ENCODE data around the gene HS6ST3. TPM values are rescaled to one million over a fixed set of nuclear protein-coding genes. Genes with fewer than 3 reads are reported as not detected.

HS6ST3 gene
- total RNA-seq, 1 experiment from 2014 or later = not detected

DNA sequence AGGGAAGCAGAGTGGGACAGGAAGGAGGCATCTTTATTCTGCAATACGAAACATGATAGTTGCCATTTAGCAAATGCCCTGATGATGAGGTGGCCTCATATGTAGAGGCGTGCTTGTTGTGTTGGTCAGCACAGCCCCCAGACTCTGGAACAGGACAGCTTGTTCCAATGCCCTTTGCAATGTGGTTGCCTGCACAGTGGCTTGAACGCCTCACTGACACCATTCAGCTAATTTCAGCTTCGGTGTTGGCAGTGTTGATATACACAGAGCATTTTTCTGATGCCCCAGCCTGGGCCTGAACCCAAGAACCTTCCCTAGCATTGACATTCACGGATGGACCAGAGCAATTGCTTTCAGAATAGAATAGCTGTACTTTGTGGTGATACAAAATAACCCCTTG lies 133.3 kb downstream of the HS6ST3 start:
- H3K9me3 ChIP-seq = no peaks in the 10 kb centered on the region
- DNase-seq = no peak
- H3K4me3 ChIP-seq = no peak overlapping the region

DNA sequence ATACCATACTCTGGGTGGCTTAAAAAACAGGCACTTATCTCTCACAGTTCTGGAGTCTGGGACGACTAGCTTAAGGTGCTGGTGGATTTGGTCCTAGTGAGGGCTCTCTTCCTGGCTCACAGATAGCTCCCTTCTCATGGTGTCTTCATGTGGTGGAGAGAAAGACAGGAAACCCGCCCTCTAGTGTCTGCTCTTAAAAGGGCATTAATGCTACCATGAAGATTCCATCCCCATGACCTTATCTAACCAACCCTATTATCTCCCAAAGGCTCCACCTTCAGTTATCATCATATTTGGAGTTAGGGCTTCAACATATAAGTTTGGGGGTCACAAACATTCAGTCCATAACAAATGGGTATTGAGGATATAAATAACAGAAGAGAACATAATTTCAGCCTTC lies 139.4 kb downstream of the HS6ST3 start:
- no peaks in the 10 kb centered on the region for H3K27me3 ChIP-seq
- H3K36me3 ChIP-seq = no peaks in the 10 kb centered on the region
- no peak for DNase-seq

More for the DNA sequence above, 133.3 kb downstream of the HS6ST3 start:
- no peaks in the 10 kb centered on the region for H3K27me3 ChIP-seq
- no peaks in the 10 kb centered on the region for H3K36me3 ChIP-seq

DNA sequence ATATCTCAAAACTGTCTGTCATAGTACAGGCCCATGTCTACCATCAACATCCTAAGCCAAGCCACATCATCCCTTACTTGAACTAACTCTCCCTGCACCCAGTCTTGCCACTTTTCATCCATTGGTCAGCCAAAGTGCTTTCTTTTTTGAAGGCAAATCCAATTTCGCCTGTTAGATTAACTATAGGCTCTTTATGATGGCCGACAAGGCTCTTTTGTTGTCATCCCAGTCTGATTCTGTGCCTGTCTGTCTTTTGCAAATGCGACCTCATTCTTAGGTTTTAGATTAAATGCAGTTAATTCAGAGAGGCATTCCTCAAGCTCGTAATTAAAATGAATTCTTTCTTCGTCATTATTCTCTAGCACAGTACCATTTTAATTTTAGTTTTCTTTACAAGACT lies 148.3 kb downstream of the HS6ST3 start:
- no peaks in the 10 kb centered on the region for H3K36me3 ChIP-seq
- no peak for DNase-seq
- H3K9me3 ChIP-seq = no peaks in the 10 kb centered on the region
- no peak overlapping the region for H3K4me3 ChIP-seq
- no peaks in the 10 kb centered on the region for H3K27me3 ChIP-seq

More for the DNA sequence above, 139.4 kb downstream of the HS6ST3 start:
- Histone ChIP-seq H3K4me3 (no peak overlapping the region), H3K9me3 (no peaks in the 10 kb centered on the region)

DNA sequence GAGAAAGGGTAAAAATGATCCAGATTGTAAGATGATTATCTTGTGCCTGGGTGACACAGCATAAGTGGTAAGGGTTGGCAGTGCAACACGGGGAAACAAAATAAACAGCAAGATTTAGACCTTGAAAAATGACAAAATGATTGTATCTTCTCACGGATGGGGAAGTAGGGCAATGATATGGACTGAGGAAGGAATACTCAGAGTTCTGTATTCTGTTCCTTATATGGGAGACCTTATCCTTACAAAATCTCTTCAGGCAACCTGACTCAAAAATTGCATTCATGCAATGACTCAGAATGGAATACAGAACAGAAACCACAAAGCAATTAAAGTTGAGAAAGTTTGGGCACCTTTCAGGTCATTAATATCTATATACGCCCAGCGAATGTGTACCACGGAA lies 149.0 kb downstream of the HS6ST3 start:
- no peak for DNase-seq
- H3K36me3 ChIP-seq = no peaks in the 10 kb centered on the region
- no peak overlapping the region for H3K4me3 ChIP-seq
- no peaks in the 10 kb centered on the region for H3K27me3 ChIP-seq
- H3K9me3 ChIP-seq = no peaks in the 10 kb centered on the region

DNA sequence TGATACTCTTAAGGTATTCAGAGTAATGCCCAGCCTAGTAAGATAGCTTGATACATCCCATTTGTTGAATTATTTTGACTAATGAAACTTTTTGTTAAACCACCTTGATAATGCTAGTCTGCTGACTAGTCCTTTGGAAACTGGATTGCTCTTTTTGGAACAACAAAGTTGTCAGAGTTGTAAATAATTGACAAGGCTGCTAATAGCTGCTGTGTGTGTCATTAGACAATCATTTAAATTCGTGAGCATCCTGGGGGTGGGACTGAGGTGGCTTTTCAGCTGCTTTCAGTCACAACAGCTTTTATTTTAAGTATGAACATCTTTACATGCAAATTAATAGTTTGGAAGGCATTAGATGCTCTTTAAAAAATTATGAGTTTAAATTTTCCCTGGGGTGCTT lies 153.5 kb downstream of the HS6ST3 start:
- no peaks in the 10 kb centered on the region for H3K9me3 ChIP-seq
- H3K4me3 ChIP-seq = no peak overlapping the region
- no peaks in the 10 kb centered on the region for H3K36me3 ChIP-seq
- no peak for DNase-seq
- H3K27me3 ChIP-seq = no peaks in the 10 kb centered on the region

DNA sequence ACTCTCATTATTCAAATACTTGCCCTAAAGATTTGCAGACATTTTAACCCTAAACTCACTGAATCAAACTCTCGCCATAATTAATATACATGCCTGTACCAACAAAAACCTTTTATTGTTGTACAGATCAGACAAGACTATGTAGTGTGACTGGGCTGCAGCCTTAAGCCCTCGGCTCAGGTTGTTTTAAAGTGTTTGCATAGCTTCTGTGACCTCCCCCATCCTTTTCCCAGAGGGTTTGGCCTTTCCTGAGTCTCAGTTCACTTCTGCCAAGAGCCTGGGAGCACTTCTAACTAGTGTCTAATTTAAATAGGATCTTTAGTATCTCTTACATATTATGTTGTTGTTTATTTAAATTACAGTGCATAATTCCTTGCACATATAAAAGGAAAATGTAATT lies 158.2 kb downstream of the HS6ST3 start:
- Histone ChIP-seq H3K4me3 (no peak overlapping the region), H3K36me3 (no peaks in the 10 kb centered on the region), H3K9me3 (no peaks in the 10 kb centered on the region), H3K27me3 (no peaks in the 10 kb centered on the region)
- DNase-seq = no peak

DNA sequence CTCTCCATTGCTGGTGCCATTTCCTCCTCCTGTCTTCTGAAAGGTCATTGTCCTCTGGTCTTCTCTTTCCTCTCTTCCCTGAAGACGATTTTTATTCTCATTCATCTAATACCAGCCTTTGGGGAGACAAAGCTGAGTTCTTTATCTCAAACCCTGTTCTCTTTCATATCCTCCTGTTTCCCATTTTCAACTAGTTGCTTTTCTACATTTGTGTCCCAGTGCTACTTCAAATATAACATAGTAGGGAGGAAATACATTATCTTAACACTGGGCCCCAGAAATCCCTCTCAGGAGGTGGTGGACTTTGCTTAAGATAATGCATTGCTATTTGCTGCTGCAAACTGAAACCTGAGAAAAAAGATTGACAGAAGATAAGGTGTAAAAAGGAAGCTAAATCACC lies 159.1 kb downstream of the HS6ST3 start:
- no peaks in the 10 kb centered on the region for H3K36me3 ChIP-seq
- H3K4me3 ChIP-seq = no peak overlapping the region
- no peak for DNase-seq
- H3K27me3 ChIP-seq = no peaks in the 10 kb centered on the region
- no peaks in the 10 kb centered on the region for H3K9me3 ChIP-seq

DNA sequence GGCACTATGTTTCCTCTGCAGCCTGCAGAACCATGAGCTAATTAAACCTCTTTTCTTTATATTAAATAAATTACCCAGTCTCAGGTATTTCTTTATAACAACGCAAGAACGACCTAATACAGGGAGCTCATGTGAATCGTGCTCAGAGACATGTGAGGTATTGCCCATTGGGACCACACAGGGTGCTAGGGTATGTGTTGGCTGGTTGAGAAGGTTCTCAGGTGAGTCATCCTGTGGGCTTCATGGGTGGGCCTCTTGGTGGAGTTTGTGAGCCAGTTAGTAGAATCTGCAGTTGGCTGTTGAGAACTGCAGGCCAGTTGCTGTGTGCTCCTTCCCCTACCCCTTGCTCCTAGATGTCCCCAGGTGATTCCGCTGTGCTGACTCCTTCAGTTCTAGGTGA lies 163.0 kb downstream of the HS6ST3 start:
- Histone ChIP-seq H3K9me3 (no peaks in the 10 kb centered on the region), H3K4me3 (no peak overlapping the region), H3K36me3 (no peaks in the 10 kb centered on the region), H3K27me3 (no peaks in the 10 kb centered on the region)
- DNase-seq = no peak

DNA sequence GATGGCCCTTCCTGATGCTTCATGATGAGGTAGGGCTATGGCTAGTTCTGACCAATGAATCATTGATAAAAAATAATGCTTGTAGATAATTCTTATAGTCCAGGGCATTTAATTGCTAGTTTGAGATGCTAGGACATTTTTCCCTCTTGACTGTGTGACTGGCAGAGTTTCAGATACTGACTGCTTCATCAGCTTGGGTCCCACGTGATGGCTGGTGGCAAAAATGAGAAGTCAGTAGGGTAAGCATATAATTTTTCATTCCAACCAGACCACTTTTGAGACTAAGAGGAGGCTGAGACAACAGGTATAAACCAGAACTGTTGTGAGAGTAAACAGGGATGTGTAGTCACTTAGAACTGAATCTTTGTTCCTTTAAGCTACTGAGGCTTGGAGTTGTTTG lies 183.3 kb downstream of the HS6ST3 start:
- Histone ChIP-seq H3K27me3 (no peaks in the 10 kb centered on the region), H3K4me3 (no peak overlapping the region), H3K36me3 (no peaks in the 10 kb centered on the region), H3K9me3 (no peaks in the 10 kb centered on the region)
- no peak for DNase-seq

DNA sequence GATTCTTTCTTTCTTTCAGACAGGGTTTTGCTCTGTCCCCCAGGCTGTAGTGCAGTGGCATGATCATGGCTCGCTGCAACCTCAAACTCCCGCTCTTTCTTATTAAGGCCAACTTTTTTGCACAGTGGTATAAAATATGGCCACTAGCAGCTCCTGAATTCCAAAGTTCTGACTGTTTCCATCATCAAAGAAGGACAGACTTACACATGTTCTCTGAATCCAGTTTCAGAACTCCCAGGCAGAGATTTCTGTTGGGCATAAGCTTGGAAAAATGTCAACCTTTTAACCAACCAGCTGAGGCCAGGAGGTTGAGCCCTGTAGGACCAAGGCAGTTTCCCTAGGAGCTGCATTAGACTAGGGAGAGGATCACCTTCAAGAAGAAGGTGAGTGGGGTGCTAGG lies 184.1 kb downstream of the HS6ST3 start:
- no peaks in the 10 kb centered on the region for H3K36me3 ChIP-seq
- DNase-seq = no peak
- H3K9me3 ChIP-seq = no peaks in the 10 kb centered on the region
- no peaks in the 10 kb centered on the region for H3K27me3 ChIP-seq
- no peak overlapping the region for H3K4me3 ChIP-seq

DNA sequence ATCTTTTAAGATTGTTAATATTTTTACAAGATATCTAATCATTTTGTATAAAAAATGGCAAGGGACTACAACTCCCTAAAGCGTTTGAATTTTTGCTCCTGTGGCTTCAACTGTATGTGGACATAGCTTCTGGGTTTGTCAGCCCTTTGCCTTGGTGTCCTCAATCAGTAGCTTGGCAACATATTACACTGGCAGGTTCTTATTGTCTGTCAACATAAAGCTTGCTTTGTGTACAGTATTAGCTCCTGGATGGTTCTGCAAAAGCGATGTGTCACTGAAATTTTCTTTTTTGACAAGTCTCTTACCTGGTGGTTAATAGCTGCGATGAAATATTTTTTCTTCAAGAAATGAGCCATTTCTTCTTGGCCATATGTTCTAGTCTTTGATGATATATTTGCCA lies 190.0 kb downstream of the HS6ST3 start:
- no peaks in the 10 kb centered on the region for H3K9me3 ChIP-seq
- H3K36me3 ChIP-seq = no peaks in the 10 kb centered on the region
- peaks cover 5% of the 10 kb centered on the region for H3K27me3 ChIP-seq
- DNase-seq = no peak
- H3K4me3 ChIP-seq = no peak overlapping the region

DNA sequence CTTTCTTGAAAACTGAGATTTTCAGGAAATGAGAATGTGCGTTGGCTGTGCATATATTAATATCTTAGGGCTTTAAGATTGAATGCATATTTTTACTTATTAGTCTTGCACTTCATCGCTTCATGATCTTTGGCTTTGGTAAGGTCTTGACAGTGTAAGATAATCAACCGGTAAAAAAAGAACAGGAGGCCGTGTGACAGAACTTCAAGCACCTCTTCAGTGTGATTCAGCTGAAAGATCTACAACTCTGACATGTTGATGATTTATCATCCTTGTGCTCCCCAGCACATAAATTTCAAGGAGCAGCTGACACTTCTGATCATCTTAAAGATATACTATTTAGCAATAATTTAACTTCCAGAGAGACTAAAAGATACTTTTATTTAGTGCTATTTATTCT lies 195.1 kb downstream of the HS6ST3 start:
- H3K27me3 ChIP-seq = peaks cover 7% of the 10 kb centered on the region
- H3K36me3 ChIP-seq = no peaks in the 10 kb centered on the region
- H3K4me3 ChIP-seq = no peak overlapping the region
- H3K9me3 ChIP-seq = no peaks in the 10 kb centered on the region
- no peak for DNase-seq

DNA sequence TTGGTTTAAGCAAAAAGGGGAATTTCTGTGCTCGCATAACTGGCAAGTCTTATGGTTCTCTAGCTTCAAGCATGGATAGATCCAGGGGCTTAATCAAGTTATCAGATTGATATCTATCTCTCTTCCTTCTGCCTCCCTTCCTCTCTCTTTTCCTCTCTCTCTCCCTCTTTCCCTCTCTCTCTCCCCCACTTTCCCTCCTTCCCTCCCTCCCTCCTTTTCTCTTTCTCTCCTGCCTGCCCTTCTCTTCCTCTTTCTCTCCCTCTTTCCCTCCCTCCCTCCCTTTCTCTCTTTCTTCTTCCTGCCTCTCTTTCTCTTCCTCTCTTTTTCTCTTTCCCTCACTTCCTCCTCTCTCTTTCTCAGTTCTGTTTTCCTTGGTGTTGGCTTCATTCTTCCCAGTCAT lies 195.8 kb downstream of the HS6ST3 start:
- no peak overlapping the region for H3K4me3 ChIP-seq
- peaks cover 7% of the 10 kb centered on the region for H3K27me3 ChIP-seq
- no peaks in the 10 kb centered on the region for H3K9me3 ChIP-seq
- H3K36me3 ChIP-seq = no peaks in the 10 kb centered on the region
- DNase-seq = no peak

DNA sequence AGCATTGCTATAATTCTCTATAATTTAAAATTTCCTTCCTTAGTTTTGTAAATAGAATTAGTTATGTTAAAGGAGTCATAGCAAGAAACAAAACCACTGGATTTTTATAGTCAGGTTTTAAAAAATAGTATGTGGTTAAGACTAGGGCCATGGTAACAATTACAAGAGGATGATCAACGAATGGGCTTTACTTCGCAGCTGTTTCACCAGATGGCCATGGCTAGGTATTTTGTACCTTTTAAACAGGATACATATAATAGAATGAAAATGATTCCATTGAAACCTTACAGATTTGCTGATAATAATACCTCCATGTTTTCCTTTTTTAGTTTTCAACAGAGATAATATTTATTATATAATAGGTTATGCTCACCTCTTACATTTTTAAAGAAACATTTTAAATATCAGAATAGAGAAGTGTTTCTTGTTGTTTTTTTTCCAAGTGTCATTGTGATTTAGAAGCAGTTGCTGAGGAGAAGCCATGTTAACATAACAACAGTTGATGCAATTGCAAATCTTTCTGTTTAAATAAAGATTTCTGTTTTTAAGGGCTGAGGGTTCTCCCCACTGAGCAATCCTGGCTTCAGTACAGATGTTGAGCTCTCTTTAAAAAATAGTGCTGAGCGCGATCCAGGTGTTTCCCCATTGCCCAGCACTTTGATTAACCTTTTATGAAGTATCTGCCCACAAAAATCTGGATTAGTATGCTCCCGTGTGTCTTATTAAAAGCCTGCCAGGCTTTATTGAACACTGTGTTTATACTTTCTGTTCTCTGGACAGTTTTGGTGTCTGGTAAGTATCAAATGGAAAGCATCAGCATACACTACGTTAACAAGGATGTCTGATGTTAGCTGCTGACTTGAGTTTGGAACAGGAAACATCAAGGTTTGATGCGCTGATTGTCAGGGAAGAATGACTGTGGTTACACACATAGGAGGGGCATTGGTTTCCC lies 205.3 kb downstream of the HS6ST3 start:
- peaks cover 4% of the 10 kb centered on the region; the same call in 1 of the 2 replicates for H3K27me3 ChIP-seq
- H3K36me3 ChIP-seq = no peaks in the 10 kb centered on the region
- no peak for DNase-seq
- H3K9me3 ChIP-seq = no peaks in the 10 kb centered on the region
- no peak overlapping the region for H3K4me3 ChIP-seq

DNA sequence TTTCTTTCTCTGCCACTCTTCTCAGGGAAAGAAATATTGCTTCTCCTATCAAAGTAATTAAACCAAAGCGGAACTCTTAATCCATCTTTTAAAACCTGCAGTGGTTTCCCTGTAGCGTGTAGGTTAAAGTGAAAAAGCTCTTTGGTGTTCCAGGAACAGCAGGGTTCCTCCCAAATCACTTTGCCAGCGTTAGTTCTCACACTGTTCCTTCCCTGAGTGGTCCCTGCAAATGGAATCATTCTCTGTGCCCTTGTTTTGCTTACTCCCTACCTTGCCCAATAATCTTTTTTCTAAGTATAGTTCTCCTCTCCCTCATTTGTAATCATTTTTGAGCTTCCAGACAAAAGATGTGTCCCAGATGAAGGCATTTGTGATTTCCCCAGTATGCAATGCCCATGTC lies 207.5 kb downstream of the HS6ST3 start:
- Histone ChIP-seq H3K4me3 (no peak overlapping the region), H3K27me3 (peaks cover 4% of the 10 kb centered on the region; the same call in 1 of the 2 replicates), H3K36me3 (no peaks in the 10 kb centered on the region), H3K9me3 (no peaks in the 10 kb centered on the region)
- DNase-seq = no peak

DNA sequence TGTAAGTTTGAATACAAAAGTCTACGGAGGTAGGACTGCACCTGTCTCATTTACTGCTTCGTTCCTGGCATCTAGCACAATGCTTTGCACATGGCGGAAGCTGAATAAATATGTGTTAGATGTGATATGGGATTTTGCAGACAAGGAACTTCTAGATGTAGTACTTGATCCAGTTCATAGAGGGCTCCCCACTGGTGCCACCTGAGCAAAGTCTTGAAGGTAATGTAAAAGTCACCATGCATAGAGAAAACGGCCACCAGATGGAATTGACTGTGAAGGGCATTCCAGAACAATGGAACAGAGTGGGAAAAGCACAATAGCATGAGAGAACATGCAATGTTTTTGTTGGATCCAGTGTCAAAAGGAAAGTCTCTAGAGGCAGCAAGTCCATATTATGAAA lies 209.3 kb downstream of the HS6ST3 start:
- H3K36me3 ChIP-seq = no peaks in the 10 kb centered on the region
- H3K4me3 ChIP-seq = no peak overlapping the region
- H3K9me3 ChIP-seq = no peaks in the 10 kb centered on the region
- peaks cover 4% of the 10 kb centered on the region; the same call in 1 of the 2 replicates for H3K27me3 ChIP-seq
- no peak for DNase-seq

DNA sequence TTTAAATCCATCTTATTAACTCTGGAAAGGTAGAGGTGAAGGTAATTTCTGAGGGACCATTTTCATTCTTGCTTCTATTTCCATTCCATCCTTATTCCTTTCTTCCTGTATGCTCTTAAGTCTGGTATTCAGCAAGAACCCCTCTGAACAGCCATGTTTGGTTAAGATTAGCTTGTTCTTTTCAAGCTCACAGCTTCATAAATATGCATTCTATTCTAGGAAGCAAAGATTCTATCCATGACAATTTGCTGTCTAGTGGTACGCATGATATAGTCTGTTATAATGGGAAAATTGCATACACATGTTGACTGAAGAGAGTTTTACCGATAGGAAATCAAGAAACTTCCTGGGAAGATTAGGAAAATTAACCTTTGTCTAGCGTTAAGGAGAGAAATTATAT lies 218.7 kb downstream of the HS6ST3 start:
- DNase-seq = no peak

DNA sequence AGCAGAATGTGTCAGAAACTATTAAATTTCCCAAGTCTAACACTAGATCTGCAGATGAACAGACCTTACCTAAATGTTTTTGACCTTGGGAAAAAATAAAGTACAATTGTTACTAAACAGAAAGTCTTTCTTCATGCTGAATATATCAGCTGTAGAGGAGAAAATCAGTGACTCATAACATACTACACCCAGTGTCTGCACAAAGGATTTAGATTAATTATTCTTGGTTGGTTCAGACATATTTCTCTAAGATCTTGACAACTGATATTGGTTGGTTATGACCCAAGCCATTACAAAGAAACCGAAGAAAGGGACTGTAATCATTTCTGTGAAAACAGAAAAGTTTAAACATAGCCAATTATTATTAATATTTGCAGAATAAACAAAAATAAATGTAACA lies 225.1 kb downstream of the HS6ST3 start:
- DNase-seq = no peak
- H3K4me3 ChIP-seq = no peak overlapping the region
- no peaks in the 10 kb centered on the region for H3K36me3 ChIP-seq
- H3K9me3 ChIP-seq = no peaks in the 10 kb centered on the region
- no peaks in the 10 kb centered on the region for H3K27me3 ChIP-seq

More for the DNA sequence above, 218.7 kb downstream of the HS6ST3 start:
- H3K27me3 ChIP-seq = peaks cover 2% of the 10 kb centered on the region; the same call in 1 of the 2 replicates
- no peak overlapping the region for H3K4me3 ChIP-seq
- no peaks in the 10 kb centered on the region for H3K36me3 ChIP-seq
- no peaks in the 10 kb centered on the region for H3K9me3 ChIP-seq
